HG03103 (cell line): Measurements from ENCODE around the gene WDR38.
"Not testable (repeated sequence)": the region's sequence is repeated elsewhere in the genome, so short reads cannot be mapped to it uniquely, and the experiment has no call there.

ENCODE experiments used
- ATAC-seq: cut with Tn5 transposase; IDR thresholded peaks from one replicate; pipeline ENCODE4 v1.9.1; 2021; ENCODE audit warnings: low read depth; ENCODE audit not compliant: unreplicated experiment

Gene WDR38

DNA sequence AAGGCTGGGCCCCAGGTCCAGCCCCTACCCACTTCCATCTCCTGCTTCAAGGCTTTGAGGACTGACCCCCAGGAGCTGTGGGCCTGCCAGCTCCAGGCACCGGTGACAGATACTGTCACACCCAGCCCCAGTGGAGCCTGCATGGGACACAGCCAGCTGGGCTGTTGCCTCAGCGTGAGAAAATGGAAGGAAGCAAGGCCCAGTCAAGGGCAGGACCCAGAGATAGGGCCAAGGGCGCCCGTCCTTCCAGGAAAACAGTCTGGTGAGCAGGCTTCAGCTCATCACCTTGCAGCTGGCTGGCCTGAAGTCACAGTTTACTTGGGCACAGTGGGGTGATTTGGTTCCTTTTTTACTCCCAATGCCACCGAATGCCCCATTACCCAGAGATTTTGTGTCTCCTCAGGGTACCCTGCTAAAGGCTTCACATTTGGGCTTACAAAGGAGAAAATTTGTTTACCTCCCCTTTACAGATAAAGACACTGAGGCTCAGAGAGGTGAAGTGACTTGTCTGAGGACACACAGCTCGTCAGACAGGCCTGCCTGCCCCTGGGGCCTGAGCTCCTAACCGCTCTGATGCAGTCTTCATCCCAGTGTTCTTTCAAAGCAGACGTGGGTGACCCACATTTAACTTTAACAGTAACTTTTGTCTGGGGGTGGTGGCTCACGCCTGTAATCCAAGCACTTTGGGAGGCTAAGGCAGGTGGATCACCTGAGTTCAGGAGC, 21.5 kb upstream of the WDR38 start:
- ATAC-seq = no peak

DNA sequence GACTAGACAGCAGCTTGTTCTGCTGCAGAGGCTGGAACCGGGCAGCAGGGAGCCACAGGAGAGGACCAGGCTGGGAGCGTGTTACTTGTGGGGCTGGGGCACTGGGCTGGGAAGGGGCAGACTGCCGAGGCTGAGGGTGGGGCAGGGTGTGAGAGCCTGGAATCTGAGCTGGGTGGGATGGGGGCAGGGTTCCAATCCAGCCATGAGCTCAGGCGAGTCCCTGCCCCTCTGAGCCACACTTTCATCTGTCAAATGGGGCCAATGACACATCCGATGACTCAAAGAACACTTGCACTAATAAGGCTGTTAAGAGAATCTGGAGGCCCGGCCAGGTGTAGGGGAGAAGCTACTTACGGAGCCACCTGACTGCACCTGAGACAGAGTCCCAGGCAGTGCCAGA, 18.7 kb upstream of the WDR38 start:
- no peak for ATAC-seq

DNA sequence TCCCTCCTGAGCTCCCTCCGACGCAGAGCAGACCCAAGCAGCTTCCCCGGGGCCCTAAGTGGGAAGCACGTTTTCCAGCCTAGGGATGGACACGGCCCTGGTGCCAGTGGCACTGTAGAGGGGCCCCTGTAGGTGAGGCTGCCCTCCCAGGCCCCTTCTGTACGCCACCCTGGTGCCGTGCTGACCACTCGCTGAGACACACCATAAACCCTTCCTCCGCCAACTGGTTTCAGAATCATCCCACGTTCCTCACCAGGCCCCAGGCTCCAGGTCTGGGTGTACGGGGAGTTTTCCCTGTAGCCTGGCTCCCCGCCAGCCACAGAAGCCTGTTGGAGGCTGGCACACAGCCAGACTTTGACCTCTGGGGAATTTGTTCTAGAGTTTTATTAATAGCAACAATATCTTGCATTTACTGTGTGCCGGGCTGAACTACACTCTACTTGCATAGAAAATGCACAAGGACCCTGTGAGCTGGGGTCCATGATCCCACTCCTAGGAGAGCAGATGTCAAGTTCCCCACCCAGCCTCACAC, 18.2 kb upstream of the WDR38 start:
- no peak for ATAC-seq

DNA sequence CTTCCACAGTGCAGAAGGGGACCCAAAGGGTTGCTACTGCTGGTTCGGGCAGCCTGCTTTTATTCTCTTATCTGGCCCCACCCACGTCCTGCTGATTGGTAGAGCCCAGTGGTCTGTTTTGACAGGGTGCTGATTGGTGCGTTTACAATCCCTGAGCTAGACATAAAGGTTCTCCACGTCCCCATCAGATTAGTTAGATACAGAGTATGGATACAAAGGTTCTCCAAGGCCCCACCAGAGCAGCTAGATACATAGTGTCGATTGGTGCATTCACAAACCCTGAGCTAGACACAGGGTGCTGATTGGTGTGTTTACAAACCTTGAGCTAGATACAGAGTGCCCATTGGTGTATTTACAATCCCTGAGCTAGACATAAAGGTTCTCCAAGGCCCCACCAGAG, 15.1 kb upstream of the WDR38 start:
- ATAC-seq = not testable (repeated sequence)

DNA sequence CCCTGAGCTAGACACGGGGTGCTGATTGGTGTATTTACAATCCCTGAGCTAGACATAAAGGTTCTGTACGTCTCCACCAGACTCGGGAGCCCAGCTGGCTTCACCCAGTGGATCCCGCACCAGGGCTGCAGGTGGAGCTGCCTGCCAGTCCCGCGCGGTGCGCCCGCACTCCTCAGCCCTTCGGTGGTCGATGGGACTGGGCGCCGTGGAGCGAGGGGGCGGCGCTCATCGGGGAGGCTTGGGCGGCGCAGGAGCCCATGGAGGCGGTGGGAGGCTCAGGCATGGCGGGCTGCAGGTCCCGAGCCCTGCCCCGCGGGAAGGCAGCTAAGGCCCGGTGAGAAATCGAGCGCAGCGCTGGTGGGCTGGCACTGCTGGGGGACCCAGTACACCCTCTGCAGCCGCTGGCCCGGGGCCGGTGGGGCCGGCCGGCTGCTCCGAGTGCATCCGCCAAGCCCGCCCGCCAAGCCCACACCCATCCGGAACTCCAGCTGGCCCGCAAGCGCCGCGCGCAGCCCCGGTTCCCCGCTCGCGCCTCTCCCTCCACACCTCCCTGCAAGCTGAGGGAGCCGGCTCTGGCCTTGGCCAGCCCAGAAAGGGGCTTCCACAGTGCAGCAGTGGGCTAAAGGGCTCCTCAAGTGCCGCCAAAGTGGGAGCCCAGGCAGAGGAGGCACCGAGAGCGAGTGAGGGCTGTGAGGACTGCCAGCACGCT, 14.5 kb upstream of the WDR38 start:
- not testable (repeated sequence) for ATAC-seq

DNA sequence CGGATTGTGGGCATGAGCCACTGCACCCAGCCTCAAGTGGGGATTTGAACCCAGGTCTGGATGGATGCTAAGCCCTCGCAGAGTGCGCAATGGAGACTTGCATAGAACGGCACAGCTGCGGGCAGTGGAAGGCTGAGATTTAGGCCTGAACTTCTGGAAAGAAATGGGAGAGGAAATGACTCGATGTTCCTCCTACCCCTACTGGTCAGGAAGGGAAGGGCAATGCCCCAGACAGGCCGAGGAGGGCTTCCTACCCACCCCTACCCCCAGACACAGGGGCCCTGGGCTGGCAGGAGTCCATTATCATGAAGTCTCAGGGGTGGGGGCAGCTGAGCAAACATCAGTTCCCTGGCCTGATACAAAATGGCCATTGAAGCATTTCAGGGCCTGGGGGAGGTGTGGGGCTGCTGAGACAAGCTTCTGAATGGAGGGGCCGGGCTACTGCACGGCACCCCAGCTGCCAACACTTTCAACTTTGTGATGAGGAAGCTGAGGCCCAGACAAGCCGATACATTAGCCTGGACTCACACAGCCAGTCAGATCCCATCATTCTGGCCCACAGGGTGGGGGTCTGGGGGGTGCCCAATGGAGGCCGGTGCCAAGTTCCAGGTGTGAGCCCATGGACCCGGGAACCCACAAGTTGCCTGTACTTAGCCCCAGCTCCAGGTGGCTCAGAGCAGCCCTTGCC, 13.5 kb upstream of the WDR38 start:
- no peak for ATAC-seq

DNA sequence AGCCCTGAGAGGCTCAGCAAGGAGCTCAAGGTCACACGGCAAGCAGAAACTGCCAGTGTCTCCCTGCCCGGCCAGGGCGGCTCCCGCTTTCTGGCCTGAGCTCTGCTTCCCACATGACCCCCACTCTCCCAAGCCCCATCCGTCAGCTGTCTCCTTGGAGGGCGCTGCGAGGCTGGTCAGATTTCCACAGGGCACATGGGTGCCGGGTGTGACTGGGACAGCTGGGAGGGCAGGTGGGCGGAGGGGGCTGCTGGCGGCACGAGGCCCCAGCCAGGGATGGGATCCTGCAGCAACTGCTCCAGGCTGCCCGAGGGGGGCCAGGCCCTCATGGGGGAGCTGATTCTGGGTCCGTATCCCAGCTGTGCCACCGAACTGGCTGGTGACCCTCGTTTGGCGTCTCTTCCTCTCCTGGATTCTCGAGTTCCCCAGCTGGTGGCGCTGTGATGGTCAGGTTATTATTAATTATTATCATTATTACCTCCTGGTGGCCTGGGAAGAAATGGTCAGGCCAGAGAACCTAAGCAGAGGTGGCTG, 12.9 kb upstream of the WDR38 start:
- ATAC-seq = no peak

DNA sequence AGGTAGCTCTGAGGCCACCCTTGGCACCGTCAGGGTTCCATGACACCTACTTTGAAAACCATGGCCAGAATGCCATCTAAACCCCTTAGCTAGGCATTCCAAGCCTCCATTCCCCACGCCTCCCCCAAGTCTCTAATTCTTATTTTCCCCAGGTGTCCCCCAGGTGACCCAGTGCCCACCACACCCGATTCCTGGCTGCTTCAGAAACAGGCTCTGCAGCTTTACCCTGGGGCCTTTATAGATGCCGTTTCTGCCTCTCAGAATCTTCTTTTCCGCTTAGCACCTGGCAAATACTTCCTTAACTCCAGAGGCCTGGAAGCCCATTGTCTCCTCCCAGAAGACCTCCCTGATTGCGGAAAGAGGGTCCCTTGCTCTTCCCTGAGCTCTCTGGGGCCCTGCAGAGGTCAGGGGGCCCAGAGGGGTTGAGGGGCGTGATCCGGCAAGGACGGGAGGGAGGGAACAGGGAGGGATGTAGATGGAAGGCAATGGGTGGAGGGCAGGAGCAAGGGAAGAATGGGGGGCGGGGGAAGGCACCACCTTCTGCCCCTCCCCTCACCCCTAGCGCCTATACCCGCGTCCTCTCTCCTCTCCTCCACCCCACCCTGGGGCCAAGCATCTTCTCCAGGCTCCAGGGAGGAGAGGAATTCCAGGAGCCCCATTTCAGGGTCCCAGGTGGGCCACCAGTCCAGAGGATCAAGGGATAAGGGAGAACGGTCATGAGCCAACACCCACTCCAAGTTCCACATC, 12.0 kb upstream of the WDR38 start:
- no peak for ATAC-seq

DNA sequence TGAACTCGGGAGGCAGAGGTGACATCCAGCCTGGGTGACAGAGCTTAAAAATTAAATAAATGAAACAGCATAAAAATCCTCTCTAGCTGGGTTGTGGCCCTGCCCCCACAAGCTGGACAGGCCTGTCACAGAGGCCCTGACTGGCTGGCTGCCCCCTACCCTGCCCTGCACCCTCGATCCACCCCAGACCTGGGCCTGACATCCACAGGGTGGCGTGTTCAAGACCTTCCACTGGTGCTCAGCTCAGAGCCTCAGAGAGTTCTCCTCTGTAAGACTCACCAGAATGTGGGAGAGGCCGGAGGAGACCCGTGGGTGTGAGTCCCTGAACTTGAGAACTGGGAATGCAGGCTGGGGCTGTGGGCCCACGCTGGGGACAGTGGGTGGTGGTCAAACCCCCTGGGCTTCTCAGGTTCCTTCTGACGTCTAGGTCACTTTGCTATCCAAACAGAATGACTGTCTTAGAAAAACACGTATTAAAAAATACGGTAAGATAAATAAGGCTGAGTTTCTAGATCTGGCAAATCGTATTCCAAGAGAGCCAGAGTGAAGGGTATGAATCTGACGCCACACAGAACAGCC, 9.7 kb upstream of the WDR38 start:
- ATAC-seq = no peak

DNA sequence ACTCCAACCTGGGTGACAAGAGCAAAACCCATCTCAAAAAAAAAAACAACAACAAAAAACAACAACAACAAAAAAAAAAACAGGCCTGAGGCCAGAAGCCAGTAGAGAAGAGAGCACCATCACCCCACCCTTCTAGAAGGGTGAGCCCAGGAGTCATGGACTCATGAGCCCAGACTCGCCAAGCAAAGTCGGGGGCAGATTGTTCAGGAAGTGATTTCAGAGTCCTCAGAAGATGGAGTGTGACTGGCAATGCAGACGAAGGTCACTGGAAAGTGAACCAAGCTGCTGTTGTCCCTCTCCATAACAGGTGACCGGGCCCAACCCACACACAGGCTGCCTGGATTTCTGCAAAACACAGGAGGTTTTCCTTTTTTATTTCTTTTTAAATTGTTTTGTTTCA, 9.0 kb upstream of the WDR38 start:
- no peak for ATAC-seq

DNA sequence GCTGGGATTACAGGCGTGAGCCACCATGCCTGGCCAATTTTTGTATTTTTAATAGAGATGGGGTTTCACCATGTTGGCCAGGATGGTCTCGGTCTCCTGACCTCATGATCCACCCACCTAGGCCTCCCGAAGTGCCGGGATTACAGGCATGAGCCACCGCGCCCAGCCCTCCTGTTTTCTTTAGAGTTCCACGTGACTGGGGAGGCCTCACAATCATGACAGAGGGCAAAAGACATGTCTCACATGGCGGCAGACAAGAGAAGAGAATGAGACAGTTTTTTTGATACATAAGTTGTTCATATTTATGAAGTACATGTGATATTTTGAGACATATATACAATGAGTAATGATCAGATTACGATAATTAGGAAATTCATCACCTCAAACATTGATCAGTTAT, 6.8 kb upstream of the WDR38 start:
- not testable (repeated sequence) for ATAC-seq

DNA sequence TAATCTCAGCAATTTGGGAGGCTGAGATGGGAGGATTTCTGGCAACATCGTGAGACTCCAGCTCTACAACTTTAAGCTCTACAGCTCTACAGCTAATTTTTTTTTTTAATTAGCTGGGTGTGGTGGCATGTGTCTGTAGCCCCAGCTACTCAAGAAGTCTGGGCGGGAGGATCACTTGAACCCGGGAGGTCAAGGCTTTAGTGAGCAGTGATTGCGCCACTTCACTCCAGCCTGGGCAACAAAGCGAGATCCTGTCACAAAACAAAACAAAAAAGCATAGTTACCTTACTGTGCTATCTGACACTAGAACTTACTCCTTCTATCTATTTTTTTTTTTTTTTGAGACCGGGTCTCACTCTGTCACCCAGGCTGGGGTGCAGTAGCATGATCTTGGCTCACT, 6.3 kb upstream of the WDR38 start:
- no peak for ATAC-seq

DNA sequence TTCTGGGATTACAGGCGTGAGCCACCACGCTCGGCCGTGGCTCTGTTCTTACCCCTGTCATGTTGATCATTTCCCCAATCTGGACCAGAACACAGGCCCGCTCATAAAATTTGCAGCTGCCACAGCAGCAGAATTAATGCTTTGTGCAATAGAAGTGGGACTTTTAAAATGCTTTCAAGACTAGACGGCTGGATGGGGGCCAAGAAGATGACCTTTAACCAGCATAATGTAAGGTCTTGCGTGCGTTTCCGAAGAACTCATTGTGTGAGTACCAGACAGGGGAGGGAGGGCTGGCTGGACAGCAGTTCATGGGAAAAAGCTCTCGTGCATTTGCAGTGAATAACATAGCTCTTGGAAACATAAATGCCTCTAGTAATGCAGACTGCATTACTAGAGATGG, 3.5 kb upstream of the WDR38 start:
- ATAC-seq = no peak

DNA sequence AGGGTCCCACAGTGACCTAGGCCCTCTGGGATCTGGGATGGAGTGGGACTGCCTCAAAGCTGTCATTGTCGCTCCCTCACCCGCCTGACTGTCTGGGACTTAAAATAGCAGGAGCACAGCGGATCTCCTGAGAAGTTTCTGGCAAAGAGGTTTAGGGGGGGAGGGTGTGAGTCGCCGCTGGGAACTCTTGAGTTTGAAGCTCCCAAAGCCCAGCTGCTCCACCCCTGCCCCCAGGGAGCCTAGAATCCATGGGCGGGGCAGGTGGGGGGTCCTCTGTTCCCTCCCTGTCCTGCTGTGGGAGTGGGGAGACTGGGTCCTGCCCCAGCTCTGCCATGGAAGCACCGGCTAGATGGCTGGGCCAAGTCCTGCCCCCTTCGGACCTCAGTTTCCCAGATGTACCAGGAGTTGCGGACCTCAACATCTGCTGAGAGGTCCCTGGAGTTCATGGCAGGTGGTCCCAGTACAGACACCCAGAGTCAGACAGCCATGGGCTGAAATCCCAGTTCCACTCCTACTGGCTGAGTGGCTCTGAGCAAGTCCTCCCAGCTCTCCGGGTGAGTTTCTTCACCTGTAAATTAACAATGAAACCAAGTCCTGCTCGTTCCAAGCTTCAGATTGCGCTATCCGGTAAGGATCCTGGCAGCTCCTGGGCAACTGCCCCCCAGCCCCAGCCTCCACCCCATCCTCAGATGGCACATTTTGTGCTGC, 985 bp upstream of the WDR38 start:
- no peak for ATAC-seq

DNA sequence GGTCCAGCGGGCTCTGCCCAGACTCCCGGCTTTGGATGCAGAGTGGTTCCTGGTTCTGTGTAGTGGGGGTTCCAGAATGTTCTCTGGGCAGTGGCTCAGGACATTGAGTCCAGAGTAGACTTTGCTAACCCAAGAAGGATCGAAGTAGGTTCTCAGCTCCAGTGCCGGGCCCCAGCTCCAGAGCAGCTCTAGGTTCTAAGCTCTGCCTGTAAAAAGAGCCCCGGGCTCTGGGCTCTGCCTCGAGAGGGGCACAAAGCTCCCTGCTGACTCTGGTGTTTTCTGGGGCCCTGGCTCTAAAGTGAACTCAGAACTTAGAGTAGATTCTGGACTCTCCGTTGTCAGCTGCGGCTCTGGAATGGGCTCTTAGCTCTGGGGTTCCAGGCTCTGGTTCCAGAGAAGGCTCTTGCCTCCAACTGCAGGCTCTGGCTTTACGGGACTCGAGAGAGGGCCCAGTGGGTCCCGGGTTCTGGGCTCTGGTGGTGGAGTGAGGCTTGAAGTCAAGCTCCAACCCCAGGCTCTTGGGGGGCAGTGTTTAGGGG, 414 bp downstream of the WDR38 start:
- no peak for ATAC-seq

DNA sequence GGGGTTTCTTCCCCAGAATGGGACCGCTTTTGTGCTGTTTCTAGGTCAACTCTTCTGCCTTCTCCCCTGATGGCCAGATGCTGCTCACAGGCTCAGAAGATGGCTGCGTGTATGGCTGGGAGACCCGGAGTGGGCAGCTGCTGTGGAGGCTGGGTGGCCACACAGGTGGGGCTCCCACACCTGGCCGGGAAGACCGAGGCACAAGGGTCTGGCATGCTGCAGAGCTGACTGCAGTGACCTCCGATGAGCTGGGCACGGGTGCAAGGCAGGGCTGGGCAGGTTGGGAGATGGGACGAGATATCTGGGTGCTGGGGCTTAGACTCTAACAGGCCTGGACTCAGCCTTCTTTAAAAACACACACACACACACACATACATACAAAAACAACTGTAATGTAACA, 901 bp downstream of the WDR38 start:
- ATAC-seq = no peak

DNA sequence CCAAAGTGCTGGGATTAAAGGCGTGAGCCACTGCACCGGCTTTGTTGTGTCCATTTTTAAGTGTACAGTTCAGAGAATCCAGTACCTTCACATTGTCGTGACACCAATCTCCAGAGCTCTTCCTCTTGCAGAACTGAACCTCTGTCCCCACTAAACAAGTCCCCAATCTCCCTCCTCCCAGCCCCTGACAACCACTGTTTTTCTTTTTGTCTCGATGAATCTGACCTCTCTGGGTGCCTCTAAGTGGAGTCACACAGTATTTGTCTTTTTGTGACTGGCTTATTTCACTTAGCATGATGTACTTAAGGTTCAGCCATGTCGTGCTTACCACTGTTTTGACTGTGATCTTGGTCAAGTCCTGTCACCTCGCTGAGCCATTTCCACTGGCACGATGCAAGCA, 1.6 kb downstream of the WDR38 start:
- ATAC-seq = no peak

DNA sequence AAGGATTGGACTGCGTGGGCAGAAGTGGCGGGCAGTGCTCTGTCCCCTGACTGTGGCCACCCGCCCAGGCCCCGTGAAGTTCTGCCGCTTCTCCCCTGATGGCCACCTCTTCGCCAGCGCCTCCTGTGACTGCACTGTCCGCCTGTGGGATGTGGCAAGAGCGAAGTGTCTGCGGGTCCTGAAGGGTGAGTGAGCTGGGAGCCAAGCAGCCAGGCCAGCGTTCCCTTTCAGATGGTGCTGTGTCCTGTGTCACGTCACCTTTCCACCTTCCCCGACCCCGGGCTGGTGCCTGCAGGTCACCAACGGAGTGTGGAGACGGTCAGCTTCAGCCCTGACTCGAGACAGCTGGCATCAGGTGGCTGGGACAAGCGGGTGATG, 2.3 kb downstream of the WDR38 start:
- ATAC-seq = no peak

DNA sequence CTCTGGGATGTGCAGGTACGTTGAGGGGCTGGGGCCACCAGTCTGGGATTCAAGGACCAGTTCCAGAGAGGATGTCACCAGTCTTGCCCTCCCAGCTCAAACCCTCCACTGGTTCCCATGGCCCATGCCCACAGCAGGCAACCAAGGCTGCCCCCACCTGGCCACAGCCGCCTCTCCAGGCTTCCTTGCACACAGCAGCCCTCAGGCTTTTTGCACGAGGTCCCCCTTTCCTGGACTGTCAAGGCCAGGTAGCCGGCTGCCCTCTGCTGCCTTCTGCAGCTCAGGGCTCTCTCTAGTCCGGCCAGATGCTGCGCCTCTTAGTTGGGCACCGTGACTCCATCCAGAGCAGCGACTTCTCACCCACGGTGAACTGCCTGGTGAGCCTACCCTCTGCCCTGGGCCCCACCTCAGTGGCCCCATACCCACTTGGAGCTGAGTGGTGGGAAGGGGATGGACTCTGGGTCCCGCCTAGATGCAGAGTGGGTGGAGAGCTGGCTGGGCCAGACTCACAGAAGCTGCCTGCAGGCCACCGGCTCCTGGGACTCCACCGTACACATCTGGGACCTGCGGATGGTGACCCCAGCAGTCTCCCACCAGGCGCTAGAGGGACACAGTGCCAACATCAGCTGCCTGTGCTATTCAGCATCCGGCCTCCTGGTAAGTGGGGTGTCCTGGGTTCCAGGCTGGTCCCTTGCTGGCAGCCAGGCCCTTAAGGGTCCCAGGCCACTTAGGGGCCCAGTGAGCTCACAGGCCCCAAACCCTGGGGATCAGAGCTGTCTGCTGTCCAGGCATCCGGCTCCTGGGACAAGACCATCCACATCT, 2.9 kb downstream of the WDR38 start:
- ATAC-seq = no peak
